HepG2 (cell line): ENCODE measurements around the gene BPHL. TPM values are rescaled to one million over a fixed set of nuclear protein-coding genes. Genes with fewer than 3 reads are reported as not detected.
A peak's percentile ranks its signal among the peaks of the same experiment; 100 is the strongest.

Experiments
- ATAC-seq: fragments of 200-7000 bp; cut with Tn5 transposase; 3 replicates; pipeline ENCODE4 v1.9.1; 2020; ENCODE audit warnings: mild to moderate bottlenecking, moderate library complexity
- BruUV-seq: library from RNA; stranded (reverse); fragments of 400-500 nt; replicated peaks from 2 replicates; lab custom pipeline; 2021; lab: Mats Ljungman, UMichigan
- CTCF ChIA-PET: fragments of 300-600 bp; formaldehyde crosslinking; extraction: SDS; loops from one replicate; lab custom pipeline; 2021; ENCODE audit warnings: low total read pairs, inconsistent platforms, low intra/inter-chr PET ratio; lab: Yijun Ruan, JAX
- POLR2A ChIA-PET: fragments of 350-600 bp; sonication (Branson Sonifier 250); formaldehyde crosslinking; loops from one replicate; lab custom pipeline; 2020; ENCODE audit warnings: antibody characterized with exemption, inconsistent platforms; lab: Yijun Ruan, JAX
- DNase-seq: peaks from one replicate; pipeline ENCODE4 v3.0.0-alpha.2; 2015; ENCODE audit warnings: low spot score
- FAIRE-seq: peaks from 3 replicates; lab custom pipeline; 2011; peaks lifted over from hg19 to GRCh38; lab: Jason Lieb, UNC
- H2AFZ ChIP-seq: one replicate; pipeline ENCODE4 v1.6.1; 2011; ENCODE audit warnings: low read length, inconsistent platforms
- H3K27ac ChIP-seq: fragments of 300-600 bp; 3 replicates; pipeline ENCODE4 v1.8.0; 2011; ENCODE audit warnings: mixed run types, mild to moderate bottlenecking, mixed read lengths, low read length, inconsistent platforms; ENCODE audit not compliant: insufficient read depth; ENCODE audit errors: extremely low read length
- H3K27me3 ChIP-seq, 2 experiments: fragments of 200-600 bp in 1 of 2; 2 replicates in 1 of 2; 3 replicates in 1 of 2; pipeline versions ENCODE4 v1.6.0 to v1.8.0; 2011; ENCODE audit warnings: low read length in 2 of 2, mild to moderate bottlenecking in 2 of 2, moderate library complexity in 2 of 2, inconsistent platforms in 1 of 2; ENCODE audit not compliant: insufficient read depth in 2 of 2, control insufficient read depth in 1 of 2
- H3K36me3 ChIP-seq, 2 experiments: fragments of 200-600 bp in 1 of 2; replicated peaks in 1 of 2; 2 replicates in 1 of 2; 3 replicates in 1 of 2; pipeline versions ENCODE4 v1.5.1 to v1.8.0; 2011; ENCODE audit warnings: low read length in 2 of 2, inconsistent platforms in 1 of 2; ENCODE audit not compliant: insufficient read depth in 2 of 2, control insufficient read depth in 1 of 2
- H3K4me1 ChIP-seq: 2 replicates; pipeline ENCODE4 v1.5.1; 2012; ENCODE audit warnings: low read length, inconsistent platforms; ENCODE audit not compliant: insufficient read depth
- H3K4me2 ChIP-seq: 2 replicates; pipeline ENCODE4 v1.6.0; 2011; ENCODE audit warnings: low read depth, low read length, inconsistent platforms
- H3K4me3 ChIP-seq, 3 experiments: fragments of 200-600 bp in 1 of 3; sonication (generic), shearing (Covaris generic) in 1 of 3; replicated peaks in 1 of 3; 2 replicates each; pipeline ENCODE4 v1.5.1; 2011 to 2016; ENCODE audit warnings: low read length in 3 of 3, inconsistent platforms in 2 of 3, low read depth in 2 of 3, mild to moderate bottlenecking in 2 of 3, control low read depth in 1 of 3, mixed read lengths in 1 of 3; ENCODE audit not compliant: insufficient read depth in 1 of 3
- H3K79me2 ChIP-seq: one replicate; pipeline ENCODE4 v1.6.1; 2011; ENCODE audit warnings: low read length, inconsistent platforms; ENCODE audit not compliant: insufficient read depth
- H3K9ac ChIP-seq: 2 replicates; pipeline ENCODE4 v1.6.0; 2011; ENCODE audit warnings: mild to moderate bottlenecking, low read depth, low read length, inconsistent platforms; ENCODE audit not compliant: insufficient read depth
- H3K9me3 ChIP-seq: 2 replicates; pipeline ENCODE4 v1.5.1; 2012; ENCODE audit warnings: mild to moderate bottlenecking, low read length
- H4K20me1 ChIP-seq: 2 replicates; pipeline ENCODE4 v1.6.0; 2011; ENCODE audit warnings: inconsistent platforms, mild to moderate bottlenecking, low read length, moderate library complexity; ENCODE audit not compliant: insufficient read depth
- CENPT ChIP-seq: sonication (generic); formaldehyde crosslinking; IDR thresholded peaks from 2 replicates; pipeline ENCODE4 v1.8.0; 2022; ENCODE audit warnings: low read depth, mild to moderate bottlenecking, moderate library complexity, missing genetic modification reagents
- EED ChIP-seq: sonication (generic); formaldehyde crosslinking; IDR thresholded peaks from 2 replicates; pipeline ENCODE4 v1.5.0; 2020; ENCODE audit warnings: mild to moderate bottlenecking, missing genetic modification reagents
- MAFK ChIP-seq, 2 experiments: IDR thresholded peaks in 1 of 2; conservative IDR thresholded peaks in 1 of 2; 2 replicates each; pipeline ENCODE4 v1.6.1; 2011; ENCODE audit warnings: improper control_type of control experiment in 2 of 2, low read length in 2 of 2
- MTERF4 ChIP-seq: sonication (generic); formaldehyde crosslinking; IDR thresholded peaks from 2 replicates; pipeline ENCODE4 v1.8.0; 2023; ENCODE audit warnings: mild to moderate bottlenecking, missing genetic modification reagents
- ZNF687 ChIP-seq: sonication (generic); formaldehyde crosslinking; IDR thresholded peaks from 2 replicates; pipeline ENCODE4 v1.5.1; 2020; ENCODE audit warnings: mild to moderate bottlenecking, missing genetic modification reagents, moderate library complexity
- WGBS: methylation state at CpG from one replicate; pipeline ENCODE4 v1.1.6; 2017; ENCODE audit warnings: low lambda C conversion rate; 5-methylcytosine and 5-hydroxymethylcytosine counted together
- in situ Hi-C: cut with HindIII; loops from 2 replicates; pipeline ENCODE4 v1.10.0; 2017; ENCODE audit warnings: low pct_unique_long_range_greater_than_20kb; ENCODE audit not compliant: extremely low pct_ligation_motif_present
- intact Hi-C: fragments of 100-400 bp; cut with micrococcal nuclease; formaldehyde crosslinking; loops from one replicate; pipeline ENCODE4 v1.10.0; 2022; ENCODE audit not compliant: unreplicated experiment
- polyA plus RNA-seq, 8 experiments: library from polyadenylated mRNA; depleted of rRNA in 3 of 8; stranded (reverse) in 7 of 8; unstranded in 1 of 8; fragments of >200 nt; fragmentation: Illumina TruSeq in 4 of 8; extraction: Trizol in 4 of 8; gene quantifications; 2 replicates each; pipeline versions ENCODE4 v1.2.1 to v1.2.3, GENCODE V29; 2011 to 2016; ENCODE audit warnings: low read depth in 4 of 8, missing spikeins in 1 of 8, mixed read lengths in 1 of 8; ENCODE audit not compliant: insufficient read depth in 1 of 8
- total RNA-seq, 5 experiments: library from RNA; depleted of rRNA; stranded (reverse); fragments of >200 nt; fragmentation: Illumina TruSeq; extraction: Trizol; gene quantifications; 2 replicates each; pipeline ENCODE4 v1.2.3, GENCODE V29; 2016; ENCODE audit warnings: low read depth in 1 of 5
- TF ChIP-seq, protein P1 (sequence below): sonication (generic); formaldehyde crosslinking; IDR thresholded peaks from 2 replicates; pipeline ENCODE4 v1.4.0; 2020; ENCODE audit warnings: missing genetic modification reagents

BPHL gene
- total and polyA plus RNA-seq, 2 of the 13 experiments (the other 11 are each of a cell fraction or from before 2014, with no cell fraction given), result 37.8 to 39.5 TPM

GRCh38 chr6:3193102-3193849 lies 74.8 kb downstream of the BPHL start:
- Histone ChIP-seq H3K4me3 (no peak overlapping the region), H3K79me2 (peaks cover 7% of the 10 kb centered on the region), H3K36me3 (no peaks in the 10 kb centered on the region; a peak in 1 of 5 replicates), H3K27me3 (no peaks in the 10 kb centered on the region; a peak in 2 of 5 replicates), H3K4me1 (peaks cover 39% of the 10 kb centered on the region), H3K4me2 (no peak overlapping the region; the same call in 1 of the 2 replicates), H3K9ac (no peak overlapping the region), H4K20me1 (no peaks in the 10 kb centered on the region), H3K9me3 (no peaks in the 10 kb centered on the region), H2AFZ (no peak overlapping the region), H3K27ac (no peak overlapping the region)
- TF ChIP-seq EED (CRISPR knock-in tag), result 0 out of 2 replicates have a peak, but pooled peaks have one; percentile 26
- TF ChIP-seq, protein P1, sequence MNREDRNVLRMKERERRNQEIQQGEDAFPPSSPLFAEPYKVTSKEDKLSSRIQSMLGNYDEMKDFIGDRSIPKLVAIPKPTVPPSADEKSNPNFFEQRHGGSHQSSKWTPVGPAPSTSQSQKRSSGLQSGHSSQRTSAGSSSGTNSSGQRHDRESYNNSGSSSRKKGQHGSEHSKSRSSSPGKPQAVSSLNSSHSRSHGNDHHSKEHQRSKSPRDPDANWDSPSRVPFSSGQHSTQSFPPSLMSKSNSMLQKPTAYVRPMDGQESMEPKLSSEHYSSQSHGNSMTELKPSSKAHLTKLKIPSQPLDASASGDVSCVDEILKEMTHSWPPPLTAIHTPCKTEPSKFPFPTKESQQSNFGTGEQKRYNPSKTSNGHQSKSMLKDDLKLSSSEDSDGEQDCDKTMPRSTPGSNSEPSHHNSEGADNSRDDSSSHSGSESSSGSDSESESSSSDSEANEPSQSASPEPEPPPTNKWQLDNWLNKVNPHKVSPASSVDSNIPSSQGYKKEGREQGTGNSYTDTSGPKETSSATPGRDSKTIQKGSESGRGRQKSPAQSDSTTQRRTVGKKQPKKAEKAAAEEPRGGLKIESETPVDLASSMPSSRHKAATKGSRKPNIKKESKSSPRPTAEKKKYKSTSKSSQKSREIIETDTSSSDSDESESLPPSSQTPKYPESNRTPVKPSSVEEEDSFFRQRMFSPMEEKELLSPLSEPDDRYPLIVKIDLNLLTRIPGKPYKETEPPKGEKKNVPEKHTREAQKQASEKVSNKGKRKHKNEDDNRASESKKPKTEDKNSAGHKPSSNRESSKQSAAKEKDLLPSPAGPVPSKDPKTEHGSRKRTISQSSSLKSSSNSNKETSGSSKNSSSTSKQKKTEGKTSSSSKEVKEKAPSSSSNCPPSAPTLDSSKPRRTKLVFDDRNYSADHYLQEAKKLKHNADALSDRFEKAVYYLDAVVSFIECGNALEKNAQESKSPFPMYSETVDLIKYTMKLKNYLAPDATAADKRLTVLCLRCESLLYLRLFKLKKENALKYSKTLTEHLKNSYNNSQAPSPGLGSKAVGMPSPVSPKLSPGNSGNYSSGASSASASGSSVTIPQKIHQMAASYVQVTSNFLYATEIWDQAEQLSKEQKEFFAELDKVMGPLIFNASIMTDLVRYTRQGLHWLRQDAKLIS (CRISPR knock-in tag), result no peak
- no peak for TF ChIP-seq MTERF4 (CRISPR knock-in tag)
- TF ChIP-seq ZNF687 (CRISPR knock-in tag), result peak; percentile 31
- TF ChIP-seq CENPT (CRISPR knock-in tag), result no peak
- TF ChIP-seq MAFK (conservative IDR thresholded peaks at IDR 0.05 in 1 of 2, IDR thresholded peaks at IDR 0.05 in 1 of 2; ENCODE audit: low read length in 2 of 2), result no peak
- CTCF ChIA-PET, result no interaction called here
- POLR2A ChIA-PET, result no interaction called here
- no peak for ATAC-seq
- in situ Hi-C loops (no loop called here), intact Hi-C loops (no loop called here)
- BruUV-seq, result no TSS peak
- FAIRE-seq, result no peak
- DNase-seq, result no peak
- WGBS, result 63% methylated on average over 23 of the region's 23 CpGs
